ENCODE data around the gene SVEP1.

Gene SVEP1

GRCh38 chr9:110528645-110529044 is 50.9 kb downstream of the SVEP1 start:
- no peak for DNase-seq (ENCODE audit: low read depth)
- TF ChIP-seq CTCF (IDR thresholded peaks at IDR 0.05; ENCODE audit: insufficient read depth, low read depth, low read length, missing control alignments), result no peak
- H3K4me3 ChIP-seq (ENCODE audit: low read length), result no peak overlapping the region

GRCh38 chr9:110526426-110526825 is 53.1 kb downstream of the SVEP1 start:
- no peak for TF ChIP-seq CTCF (IDR thresholded peaks at IDR 0.05; ENCODE audit: insufficient read depth, low read depth, low read length, missing control alignments)
- H3K4me3 ChIP-seq (ENCODE audit: low read length), result no peak overlapping the region
- DNase-seq (ENCODE audit: low read depth), result peak; percentile 73

GRCh38 chr9:110521206-110521605 is 58.3 kb downstream of the SVEP1 start:
- DNase-seq (ENCODE audit: low read depth), result peak; percentile 62
- no peak for TF ChIP-seq CTCF (IDR thresholded peaks at IDR 0.05; ENCODE audit: insufficient read depth, low read depth, low read length, missing control alignments)
- H3K4me3 ChIP-seq (ENCODE audit: low read length), result no peak overlapping the region

GRCh38 chr9:110520120-110520701 is 59.3 kb downstream of the SVEP1 start:
- no peak overlapping the region for H3K4me3 ChIP-seq (ENCODE audit: low read length)
- no peak for DNase-seq (ENCODE audit: low read depth)
- TF ChIP-seq CTCF (IDR thresholded peaks at IDR 0.05; ENCODE audit: insufficient read depth, low read depth, low read length, missing control alignments), result no peak

- TF ChIP-seq CTCF (IDR thresholded peaks at IDR 0.05; ENCODE audit: insufficient read depth, low read depth, low read length, missing control alignments), result no peak
- H3K4me3 ChIP-seq (ENCODE audit: low read length), result no peak overlapping the region
- no peak for DNase-seq (ENCODE audit: low read depth)
Observed at GRCh38 chr9:110517483-110517882, 62.1 kb downstream of the SVEP1 start.

- no peak overlapping the region for H3K4me3 ChIP-seq (ENCODE audit: low read length)
- TF ChIP-seq CTCF (IDR thresholded peaks at IDR 0.05; ENCODE audit: insufficient read depth, low read depth, low read length, missing control alignments), result no peak
- DNase-seq (ENCODE audit: low read depth), result no peak
Observed at GRCh38 chr9:110514897-110515296, 64.6 kb downstream of the SVEP1 start.

GRCh38 chr9:110512817-110513216 is 66.7 kb downstream of the SVEP1 start:
- H3K4me3 ChIP-seq (ENCODE audit: low read length), result no peak overlapping the region
- no peak for TF ChIP-seq CTCF (IDR thresholded peaks at IDR 0.05; ENCODE audit: insufficient read depth, low read depth, low read length, missing control alignments)
- DNase-seq (ENCODE audit: low read depth), result no peak
